GM18526 (cell line): ENCODE measurements around the gene ADCY7.

Experiments used
- POLR2A ChIP-seq: IDR thresholded peaks from 3 replicates; pipeline ENCODE4 v1.6.1; 2011; ENCODE audit not compliant: insufficient read length; ENCODE audit errors: extremely low read depth

ADCY7 gene

DNA sequence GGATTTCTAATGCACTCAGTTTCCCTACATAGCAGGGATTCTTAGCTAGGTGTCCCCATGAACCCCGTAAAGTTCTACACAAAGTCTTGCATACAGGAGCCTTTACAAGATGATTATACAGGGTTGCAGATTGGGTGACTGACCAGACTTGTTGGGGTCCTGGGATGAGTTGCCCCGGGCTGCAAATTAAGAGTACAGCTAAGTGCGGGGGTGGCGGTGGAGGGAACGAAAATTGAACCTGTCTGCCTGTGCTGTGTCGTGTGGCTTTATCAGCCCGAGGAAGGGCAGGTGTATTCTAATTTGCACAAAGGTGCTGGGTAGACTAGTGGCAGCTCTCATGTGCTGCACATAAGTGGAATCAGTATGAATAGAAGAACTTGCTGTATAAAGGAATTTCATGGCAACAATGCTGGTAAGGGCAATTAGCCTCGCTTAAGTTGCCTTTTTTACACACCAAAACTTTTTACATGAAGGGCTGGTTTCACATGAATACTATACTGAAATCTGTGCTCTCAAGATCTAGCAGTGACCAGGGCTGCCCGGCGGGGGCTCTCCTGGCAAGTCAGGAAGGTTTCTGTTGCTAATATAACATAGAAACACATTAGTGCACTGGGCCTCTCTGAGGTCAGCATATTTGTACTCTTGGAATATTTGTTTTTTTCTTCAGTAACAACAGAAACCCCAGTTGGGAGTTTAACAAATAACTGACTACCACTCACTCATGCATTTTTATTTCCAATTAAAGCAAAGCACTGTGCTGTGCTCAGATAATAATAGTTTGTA, 50.7 kb downstream of the ADCY7 start:
- no peak for TF ChIP-seq POLR2A

DNA sequence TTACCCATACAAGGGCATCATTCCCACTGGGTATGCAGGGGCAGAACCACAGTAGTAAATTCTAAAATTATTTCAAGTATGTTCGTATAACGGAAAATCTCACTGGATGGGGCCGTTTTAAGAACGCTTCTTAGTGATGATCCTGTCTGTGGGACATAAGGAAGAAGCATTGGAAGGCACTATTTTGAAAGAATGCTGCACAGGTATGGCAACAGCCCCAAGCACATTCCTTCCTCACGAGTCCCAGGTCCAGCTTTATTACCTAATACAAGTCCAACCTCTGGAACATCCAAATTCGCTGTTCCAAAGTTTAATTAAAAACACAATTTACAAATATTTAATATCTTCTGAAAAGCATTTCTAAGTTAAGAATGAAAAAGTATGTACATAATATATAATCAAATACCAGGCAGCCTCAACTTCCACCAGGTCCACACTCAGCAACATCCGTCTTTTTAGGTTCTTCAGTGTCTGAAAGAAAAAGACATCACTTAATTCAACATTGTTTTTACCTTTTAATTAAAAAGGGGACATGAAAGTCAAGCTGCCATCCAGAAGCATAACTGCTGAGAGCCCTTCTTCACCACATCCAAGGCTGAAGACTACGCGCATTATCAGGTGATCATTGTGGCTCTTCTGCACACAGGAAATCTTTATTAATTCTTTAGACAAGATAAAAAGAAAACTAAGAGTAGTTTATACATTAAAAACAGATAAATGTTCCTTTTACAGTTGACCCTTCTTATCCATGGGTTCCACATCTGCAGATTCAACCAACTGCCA, 52.6 kb downstream of the ADCY7 start:
- TF ChIP-seq POLR2A = no peak

DNA sequence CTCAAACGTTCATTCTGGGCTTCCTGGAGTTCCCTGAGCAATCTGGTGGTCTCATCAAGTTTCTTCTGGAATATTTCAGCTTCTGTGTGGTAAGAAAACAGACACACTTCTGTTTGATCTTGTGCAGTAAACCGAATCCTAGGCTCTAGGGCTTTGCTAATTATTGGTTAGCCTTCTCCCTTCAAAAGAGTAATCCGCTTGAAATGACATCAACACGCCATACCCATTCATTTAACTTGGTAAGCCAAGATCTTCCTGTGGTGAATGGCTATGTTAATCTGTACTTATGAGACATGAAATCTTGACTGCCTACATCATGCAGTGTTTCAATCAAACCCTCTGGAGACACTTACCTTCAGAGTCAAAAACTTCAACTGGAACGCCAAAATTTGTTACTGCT, 54.0 kb downstream of the ADCY7 start:
- TF ChIP-seq POLR2A = no peak

DNA sequence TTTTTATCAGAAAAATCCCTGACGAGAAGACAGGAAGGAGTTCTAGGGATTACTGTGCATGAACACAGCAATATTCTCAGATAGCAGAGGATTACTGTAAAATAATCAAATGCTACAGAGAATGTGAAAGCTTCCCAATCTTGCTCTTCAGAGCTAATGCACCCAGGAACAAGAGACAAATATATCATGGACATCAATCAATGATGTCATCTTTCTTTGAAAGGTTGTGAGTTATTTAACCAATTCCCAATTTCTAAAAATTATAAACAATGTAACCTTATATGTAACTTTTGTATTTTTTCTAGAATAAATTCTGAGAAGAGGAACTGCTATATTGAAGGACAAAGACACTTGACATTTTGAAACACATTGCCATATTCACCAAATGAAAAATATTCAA, 56.0 kb downstream of the ADCY7 start:
- no peak for TF ChIP-seq POLR2A

DNA sequence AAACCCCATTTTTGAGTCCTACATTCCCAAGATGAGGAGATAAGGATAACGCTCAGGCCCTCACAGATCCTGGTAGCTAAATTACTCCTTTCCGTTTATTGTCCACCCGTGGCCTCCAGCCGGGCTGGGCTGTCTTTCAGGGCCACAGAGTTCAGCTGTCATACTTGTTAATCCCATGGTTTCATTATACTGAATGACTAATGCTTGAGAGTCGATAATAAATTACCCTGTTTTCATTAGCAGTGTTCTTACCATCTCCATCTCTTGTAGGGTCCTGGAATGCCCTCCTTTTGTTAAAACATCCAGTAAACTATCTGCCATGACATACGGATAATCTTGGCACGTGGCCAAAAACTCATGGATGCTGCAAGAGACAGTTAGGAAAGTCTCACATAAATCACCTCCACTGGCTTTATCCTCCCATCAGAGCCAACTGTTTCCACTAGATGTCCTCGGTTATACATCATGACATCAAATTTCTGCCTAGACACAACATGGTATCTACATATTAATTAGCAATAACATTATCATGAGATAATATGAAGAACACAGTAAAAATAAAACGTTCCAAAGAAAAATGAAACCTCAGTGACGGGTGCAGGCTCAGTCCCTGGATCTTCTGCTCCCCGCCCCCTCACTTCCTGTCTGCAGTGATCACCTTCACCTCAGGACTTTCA, 57.1 kb downstream of the ADCY7 start:
- TF ChIP-seq POLR2A = no peak

DNA sequence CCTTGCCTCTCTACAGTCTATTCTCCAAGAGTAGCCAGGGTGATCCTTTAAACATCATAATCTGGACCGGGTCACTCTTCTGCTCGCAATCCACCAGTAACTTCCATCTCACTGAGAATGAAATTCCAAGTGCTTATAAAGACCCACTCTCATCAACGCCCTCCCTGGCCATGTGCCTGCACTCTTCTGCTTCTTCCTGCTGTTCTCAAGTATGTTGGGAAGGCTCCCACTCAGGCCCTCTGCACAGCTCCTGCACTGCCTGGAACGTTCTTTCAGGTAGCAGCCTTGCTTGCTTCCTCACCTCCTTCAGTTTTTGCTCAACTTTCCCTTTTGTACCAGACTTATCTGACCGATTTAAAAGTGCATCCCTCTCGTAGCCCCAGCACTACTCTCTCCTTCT, 58.0 kb downstream of the ADCY7 start:
- no peak for TF ChIP-seq POLR2A

DNA sequence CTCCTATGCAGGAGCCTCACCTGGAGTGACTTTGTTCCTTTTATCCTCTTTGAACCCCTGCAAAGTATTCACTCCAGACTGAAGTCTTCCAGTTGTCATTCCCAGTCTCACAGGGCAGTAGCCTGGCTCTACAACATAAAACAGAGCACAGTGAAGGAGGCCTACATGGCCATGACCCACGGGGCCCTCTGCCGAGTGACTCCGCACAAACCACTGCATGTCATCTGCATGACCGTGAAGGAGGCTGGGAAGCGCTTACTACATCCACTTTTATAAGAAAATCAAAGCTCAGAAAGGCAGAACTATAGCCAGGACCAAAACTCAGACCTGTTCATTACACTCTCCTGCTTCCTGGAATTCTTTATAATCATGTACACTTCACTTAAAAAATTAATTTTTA, 59.9 kb downstream of the ADCY7 start:
- TF ChIP-seq POLR2A = no peak

DNA sequence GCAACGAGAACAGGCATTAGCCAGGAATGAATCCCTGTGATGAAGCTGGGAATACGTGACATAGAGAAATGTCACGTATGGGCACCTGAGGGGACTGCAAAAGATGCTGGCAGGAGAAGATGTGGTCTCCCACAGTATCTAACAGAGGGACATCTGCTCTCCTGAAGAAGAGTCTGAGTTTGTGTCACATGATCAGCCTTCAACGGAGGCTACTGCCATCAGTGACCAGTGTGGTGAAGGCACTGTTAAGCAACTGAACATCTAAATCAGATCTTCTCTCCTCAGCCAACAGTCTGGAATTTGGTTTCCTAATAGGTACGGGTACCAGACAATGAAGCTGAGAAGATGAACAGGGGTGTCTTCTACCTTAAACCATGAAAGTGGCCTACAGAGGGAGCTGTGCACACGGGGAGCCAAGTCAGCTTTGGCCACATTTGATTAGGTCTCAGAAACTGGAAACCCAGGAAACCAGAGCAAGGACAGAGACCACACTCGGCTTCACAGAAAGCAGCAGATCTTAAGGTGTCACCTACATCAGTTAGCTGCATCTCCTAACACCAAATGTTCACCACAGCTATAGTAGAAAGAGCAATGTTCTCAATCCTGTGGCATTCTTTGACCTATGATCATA, 60.6 kb downstream of the ADCY7 start:
- TF ChIP-seq POLR2A = no peak

DNA sequence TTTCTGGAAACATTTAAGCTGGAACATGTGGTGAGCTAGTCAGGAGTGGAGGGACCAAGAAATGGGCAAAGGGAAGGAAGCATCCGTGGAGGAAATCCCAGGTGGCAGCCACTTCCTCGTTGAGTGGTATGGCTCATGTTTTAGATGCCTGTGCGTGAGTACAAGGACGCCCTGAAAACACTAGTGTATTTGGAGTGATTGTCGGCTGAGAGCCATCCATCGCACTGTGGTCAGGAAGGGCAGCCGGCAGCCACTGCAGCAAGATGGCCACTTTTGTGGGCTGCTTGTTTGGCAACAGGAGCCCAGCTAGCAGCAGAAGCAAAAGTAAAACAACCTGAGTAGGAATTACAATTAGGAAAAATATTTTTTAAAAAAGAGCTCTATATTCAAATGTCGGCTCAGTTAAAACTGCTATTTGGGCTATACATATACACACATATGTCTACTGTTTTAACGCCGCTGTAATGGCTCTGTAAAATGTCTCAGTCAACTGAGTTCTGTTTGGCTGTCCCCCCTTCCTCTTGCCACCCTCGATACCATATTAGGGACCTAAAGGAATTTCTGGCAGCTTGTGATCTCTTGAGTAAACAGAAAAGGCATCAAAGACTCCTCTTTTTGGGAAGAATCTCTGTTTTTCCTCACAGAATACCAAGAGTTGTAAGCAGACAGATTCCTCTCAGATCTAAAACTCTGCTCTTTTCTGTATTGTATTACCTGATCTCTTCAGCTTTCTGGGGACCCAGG, 63.3 kb downstream of the ADCY7 start:
- TF ChIP-seq POLR2A = no peak

DNA sequence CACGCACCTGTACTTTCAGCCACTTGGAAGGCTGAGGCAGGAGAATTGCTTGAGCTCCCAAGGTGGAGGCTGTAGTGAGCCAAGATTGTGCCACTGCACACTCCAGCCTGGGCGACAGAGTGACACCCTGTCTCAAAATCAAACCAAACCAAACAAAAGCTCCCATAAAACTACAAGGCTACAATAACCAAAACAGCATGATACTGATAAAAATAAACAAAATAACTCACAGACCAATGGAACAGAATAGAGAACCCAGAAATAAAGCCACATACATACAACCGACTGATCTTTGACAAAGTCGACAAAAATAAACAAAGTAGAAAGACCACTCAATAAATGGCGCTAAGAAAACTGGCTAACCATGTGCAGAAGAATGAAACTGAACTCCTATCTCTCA, 65.2 kb downstream of the ADCY7 start:
- TF ChIP-seq POLR2A = no peak

DNA sequence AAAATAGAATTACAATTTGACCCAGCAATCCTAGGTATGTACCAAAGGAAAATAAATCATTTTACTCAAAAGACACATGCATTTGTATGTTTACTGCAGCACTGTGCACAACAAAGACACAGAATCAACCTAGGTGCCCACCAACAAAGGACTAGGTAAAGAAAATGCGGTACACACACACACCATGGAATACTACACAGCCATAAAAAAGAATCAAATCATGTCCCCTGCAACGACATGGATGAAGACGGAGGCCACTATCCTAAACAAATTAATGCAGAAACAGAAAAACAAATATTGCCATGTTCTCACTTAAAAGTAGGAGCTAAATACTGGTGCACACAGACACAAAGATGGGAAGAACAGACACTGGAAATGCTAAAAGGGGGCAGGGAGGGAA, 66.2 kb downstream of the ADCY7 start:
- no peak for TF ChIP-seq POLR2A

DNA sequence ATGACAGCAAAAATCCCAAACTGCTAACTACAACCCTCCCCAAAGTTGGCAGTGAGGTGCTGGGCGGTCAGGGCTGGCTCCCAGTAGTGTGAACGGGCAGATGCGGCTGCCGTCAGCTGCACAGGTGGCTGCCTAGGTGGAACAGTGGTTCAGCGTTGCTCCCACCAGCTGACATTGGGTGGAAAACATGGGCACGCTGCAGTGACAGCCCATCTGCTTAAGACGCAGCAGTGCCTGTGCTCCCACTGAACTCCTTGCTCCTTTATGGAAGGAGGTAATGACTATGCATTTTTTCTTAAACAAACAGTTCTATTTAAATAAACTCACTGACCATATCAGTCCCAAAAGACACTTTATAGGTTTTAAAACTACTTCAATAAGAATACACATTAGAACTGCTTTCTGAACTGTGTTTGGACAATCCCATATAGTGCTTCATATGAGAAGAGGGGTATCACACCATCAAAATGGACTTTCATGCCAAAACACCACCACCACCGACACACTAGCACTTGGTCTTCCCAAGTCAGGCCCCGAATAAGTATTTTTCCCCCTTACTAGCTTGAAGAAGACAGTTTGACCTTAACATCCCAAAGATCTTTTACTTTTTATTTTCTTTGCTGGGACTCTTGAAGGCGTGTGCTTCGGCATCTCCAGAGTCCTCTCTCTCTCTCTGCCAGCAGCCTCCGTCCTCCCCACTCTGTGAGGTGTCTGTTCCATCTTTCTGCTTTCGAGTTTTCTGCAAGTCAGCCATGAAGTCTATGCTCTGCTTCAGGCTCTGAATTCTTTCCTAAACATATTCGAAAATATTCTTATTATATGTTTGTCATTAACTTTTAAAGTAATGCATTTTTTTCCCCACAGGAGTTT, 68.0 kb downstream of the ADCY7 start:
- no peak for TF ChIP-seq POLR2A

DNA sequence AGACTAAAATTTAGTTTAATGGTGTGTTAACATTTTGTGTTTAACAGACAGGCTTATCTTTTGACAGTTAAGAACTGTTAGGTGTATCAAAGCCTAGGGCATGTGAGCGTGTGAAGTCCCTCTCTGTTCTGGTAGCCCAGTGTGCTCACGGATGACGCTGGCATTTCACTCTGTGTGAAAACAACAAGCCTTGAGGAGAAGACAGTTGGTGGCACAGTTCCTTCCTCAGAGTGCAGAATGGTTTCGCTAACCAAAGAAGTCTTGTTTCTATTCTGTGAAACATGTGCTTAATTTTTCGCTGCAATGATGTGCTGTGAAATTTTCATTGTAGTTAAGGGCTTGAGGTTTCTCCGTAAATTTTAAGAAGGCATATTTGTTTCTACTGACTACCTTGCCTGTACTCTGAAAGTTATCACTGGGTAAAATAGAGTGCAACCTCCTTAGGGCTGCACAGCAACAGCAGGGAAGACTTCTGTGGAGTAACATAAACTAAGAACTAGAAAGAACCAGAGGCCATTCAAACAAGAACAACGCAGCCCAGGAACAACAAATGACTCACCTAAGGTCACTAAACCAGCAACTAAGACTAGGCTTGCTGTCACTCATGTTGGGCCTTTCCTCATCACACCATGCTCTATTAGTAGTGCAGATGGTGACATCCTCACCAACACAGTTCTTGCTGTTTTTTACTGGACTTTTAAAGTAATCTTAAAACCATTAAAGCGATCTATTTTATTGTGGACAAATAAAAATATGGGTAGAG, 69.0 kb downstream of the ADCY7 start:
- no peak for TF ChIP-seq POLR2A
